ENCODE measurements around the gene LRP1-AS.

Gene LRP1-AS

DNA sequence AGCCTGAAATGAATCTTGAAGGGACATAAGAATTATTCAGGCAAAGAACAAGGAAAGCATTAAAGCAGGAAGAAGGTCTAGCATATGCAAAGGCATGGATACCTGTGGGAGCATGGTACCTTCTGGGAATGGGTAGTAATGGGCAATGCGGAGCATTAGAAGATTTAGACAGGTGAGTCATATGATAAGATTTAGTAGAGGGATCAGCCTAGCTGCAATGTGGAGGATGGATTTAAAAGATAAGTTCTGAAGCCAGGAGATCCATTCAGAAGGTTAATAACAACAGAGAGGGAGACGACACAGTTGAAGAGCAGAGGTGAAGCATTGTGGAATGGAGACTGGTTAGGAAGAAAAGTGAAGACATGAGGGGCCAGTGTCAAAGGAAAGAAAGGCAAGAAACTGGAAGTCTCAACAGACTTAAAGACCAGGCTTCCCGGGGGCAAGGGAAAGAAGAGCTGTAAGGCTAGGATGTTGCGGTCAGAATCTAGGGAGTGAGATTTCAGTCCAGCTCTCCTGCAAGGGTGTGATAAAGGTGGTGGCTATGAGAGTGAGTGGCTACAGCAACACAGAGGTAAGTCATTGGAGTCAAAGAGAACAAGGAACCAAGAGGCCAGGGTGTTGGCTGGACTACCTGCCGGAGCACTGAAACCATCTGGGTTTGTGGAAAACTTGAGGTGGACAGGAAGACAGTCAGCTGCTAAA is 30.7 kb downstream of the LRP1-AS start:
- no peak for DNase-seq

DNA sequence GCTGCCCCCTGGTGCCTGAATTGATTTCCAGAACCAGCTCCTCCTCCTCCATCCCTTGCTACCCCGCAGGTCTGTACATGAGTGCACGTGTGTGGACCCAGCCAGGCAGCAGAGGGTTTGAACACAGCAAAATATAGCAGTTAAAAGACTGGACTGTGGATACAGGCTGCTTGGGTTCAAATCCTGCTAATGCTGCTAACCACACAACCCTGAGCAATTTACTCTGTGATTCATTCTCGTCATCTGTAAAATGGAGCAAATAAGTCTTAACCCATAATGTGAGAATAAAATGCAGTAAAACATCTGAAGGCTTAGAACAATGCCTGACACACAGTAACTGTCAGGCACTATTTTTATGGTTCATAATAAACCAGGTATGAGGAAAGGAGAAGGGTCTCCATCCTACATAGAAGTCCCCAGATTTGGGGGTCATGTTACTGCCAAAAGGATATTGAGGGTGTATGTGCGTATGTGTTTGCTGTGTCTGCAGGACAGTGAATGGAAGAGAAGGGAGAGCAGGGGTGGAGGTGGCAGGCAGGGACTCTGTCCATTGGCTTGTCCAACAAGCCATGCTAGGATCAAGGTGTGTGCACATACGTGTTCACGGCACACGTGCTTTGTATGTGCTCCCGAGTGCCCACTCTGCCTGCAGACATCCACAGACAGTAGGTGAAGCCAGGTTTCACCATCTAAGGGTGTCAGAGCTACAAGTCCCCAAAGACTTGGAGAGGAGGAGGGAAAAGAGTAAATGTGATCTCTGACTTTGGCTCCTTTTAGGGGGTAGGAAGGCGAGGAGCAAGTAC is 34.7 kb downstream of the LRP1-AS start:
- no peak for DNase-seq

DNA sequence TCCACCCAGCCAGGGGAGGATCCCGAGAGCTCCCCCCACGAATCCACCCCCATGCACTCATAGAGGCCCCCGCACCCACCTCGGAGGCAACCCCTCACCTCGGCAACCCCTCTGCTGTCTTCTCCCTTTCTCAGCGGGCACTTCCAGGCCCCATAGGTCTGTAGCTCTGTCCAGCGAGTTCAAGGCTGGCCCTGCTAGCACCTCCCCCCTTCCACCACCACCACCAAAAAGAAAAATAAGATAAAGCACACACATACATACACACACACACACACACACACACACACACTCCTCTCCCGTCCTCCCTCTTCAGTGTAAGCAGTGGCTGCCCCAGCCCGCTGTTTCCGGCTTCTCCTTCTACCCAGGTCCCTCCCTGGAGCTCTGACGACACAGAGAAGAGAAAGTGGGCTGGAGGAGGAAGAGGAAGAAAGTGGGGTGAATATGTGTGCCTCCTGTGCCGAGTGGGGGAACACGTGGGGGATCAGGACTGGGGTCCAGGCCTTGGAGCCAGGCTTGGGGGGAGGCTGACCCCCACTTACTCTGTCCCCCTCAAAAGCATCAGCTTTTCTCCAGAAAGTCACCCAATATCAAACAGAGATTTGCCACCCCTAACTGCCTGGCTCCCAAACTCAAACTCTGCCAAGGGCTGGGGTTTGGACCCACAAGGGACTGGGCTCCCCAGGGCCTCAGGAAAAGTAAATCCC is 36.2 kb downstream of the LRP1-AS start, which contains the start of gene STAT6:
Gene STAT6 (minus strand): TSS at position 332 of the 704 bp plus-strand sequence. CDS start 3,084 bp downstream, outside the sequence.
- peak; percentile 81 for DNase-seq

DNA sequence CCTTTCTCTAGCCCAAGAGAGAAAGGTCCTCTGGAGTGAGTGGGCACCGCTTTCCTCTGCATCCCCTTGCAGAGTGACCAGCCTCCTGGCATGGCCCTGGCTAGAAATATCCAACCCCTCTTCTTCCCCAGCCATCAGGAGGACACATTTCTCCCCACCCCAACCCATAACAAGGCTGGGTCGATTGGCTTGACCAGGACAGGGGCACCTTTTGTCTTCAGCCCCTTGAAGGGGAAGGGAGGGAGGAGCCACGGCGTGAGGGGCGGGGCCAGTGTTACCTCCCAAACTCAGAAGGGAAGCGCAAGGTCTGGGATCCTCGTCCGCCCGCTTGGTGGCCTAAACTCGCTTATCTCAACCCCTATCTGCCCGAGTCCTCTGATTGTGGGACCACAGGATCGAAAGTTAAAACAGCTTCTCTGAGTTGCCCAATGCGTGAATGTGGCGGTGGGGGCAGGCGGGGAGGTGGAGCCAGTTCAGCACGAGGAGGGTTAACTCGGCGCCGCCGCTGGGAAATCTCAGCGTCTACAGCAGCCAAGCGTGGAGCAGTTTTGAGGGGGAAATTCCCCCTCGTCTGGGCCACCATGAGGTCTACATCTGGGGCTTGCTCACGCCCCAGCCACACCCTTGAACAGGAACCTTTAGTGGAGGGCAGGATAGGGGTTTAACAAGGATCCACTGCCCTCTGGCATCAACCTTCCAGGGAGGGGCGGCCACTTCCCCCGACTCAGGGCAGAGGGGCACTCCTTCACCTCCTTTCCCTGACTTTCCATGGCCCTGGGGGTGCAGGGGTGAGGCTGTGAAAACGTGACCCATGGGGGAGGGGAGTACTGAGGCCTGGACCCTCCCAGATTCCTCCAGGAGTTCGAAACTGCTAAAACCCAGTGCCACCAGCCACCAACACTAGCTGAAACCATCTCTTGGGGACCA is 37.1 kb downstream of the LRP1-AS start:
- peak; percentile 72 for DNase-seq

DNA sequence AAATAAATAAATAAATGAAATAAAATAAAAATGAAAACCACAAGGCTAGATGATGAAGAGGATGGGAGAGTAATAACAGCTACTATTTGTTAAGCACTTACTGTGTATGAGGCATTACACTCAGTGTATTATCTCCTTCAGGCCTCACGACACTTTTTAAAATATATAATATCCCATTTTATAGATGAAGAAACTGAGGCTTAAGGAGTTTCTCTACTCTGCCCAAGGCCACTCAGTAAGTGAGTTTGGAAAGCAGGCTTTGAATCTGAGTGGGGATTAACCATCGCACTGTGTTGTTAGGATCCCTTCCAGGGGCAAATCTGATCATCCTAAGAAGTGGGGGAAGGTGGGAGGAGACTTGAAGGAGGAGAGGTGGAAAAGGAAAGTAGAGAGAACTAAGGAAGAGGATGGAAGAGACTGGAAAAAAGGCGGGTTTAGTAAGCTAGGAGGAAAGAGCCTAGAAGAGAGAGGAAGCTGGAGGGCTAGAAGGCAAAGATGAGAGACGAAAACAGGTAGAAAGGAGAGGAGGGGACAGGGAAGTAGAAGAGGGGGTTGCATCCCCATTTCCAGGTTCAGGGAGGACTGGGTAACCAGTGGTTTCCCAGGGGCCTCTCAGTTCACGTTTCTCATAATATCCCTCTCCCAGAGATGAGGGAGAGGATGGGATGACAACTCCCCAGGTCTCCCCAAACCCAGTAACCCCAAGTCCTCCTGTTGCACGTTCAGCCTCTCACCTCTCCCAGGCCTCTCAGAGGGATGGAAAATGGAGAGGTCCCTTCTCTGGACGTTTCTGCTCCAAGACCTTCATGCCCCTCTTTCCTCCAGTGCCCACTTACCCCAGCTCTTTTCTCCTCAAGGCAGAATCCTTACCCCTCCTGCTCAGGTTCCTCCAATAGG is 38.0 kb downstream of the LRP1-AS start:
- DNase-seq: no peak

DNA sequence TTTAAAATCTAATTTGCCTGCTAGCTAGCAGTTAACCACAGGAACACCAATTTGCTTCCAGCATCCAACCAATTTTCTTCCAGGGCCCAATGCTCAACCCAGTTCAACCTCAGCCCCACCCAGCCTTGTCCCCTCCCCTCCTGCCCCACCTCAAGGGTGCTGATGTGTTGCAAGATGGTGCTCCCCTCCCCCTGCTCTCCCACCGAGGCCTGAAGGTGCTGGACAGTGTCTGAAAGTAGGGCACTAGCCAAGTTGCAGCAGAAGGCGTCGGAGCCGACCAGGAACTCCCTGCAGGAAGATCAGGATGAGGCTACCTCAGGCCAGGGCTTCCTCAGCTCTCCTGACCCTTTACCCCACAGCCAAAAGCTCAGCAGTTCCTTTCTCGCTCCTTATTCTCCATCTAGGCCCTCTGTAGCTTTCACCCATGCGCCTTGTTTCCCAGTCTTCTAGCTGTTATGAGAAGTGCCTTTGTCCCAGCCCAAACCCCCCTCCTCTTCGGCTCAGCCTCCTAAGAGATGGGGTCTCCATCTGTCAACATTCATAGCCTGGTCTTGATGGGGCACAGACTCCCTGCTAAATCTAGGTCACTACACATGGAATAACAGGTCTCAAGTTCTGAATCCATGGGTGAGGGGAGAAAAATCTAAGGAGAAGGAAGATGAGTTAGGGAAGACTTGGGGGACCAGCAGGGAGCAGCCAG is 39.8 kb downstream of the LRP1-AS start:
- no peak for DNase-seq

DNA sequence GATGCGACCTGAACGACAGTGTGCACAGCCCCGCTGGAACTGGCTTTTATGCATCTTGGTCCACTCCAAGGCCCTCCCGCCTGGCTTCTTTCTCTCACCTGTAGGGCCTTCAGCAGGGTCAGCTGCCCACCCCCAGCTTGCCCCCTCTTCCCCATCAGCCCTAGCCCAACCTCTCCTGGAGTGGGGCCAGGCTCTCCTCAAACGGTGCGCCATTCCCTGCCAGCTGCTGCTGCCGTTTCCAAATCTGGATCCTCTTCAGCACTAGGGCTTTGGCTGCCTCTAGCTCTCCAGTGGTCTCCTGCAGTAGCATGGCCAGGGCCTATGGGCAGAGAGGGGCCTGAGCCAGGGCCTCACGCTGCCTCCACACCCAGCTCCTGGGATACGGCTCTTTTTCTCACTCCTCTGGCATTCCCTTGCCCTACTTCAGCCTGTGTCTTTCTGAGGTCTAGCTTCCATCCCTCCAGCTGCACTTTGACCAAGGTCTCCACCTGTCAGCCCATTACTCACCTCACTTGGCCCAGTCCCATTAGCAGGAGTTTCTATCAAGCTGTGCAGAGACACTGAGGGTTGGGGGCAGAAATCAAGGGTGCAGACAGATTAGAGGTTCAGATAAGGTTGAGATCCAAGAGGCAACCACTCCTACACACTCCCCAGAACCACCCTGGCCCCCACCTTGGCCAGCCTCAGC is 41.3 kb downstream of the LRP1-AS start:
- DNase-seq: no peak

DNA sequence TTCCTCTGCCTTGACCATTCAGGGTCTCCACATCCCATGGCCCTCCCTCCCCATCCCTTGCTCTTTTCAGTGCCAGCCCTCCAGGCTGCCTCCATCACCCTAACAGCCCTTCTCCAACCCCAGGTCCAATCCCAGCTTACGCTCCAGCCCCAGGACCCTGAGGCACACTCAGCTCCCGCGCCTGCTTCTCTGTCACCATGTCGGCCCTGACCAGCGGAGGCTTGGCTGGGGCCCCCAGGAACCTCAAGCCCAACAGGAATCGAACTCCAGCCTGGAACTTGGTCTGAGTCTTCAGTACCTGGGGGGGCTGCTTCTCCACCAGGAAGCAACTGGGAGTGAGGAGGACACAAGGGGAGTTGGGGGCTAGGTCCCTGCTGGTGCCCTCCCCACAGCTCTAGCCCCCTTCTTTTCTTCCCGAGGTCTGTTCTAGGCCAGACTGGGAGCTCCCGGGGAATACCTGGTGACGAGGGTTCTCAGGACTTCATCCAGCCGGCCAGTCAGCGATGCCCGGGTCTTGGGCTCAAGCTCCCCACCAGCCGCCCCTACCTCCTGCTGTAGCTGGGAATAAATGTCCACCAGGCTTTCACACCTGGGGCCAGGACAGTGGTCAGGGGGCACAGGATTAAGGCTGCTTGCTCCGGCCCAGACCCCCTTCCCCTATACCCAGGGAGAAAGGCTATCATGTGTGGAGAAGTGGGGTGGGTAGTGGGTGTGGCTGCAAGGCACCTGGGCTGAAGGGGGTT is 42.2 kb downstream of the LRP1-AS start:
- no peak for DNase-seq

DNA sequence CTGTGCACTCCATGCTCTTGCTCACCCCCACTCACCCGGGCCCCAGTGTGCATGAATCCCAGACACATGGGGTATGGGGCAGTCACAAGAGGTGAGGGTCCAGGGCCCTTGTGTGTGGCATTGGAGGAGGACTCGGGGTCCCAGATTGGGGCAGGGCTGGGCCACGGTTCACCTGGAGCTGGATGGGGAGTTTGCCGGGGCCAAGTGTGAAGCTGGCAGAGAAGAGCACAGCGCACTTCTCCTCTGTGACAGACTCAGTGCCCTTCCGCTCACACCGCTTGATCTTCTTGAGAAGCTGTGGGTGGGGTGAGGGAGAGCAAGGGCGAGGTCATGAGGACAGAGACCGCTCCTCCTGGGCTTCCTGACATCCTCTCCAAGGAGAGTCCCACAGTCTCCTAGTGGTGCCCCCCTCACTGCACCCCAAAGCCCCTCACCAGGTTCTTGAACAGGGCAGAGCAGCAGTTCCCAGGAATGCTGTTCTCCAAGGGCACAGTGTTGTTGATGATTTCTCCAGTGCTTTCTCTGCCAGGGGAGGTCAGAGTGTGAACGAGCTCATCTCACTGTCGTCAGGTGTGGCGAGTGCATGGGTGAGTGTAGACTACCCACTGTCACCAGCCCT is 43.0 kb downstream of the LRP1-AS start:
- DNase-seq: no peak

DNA sequence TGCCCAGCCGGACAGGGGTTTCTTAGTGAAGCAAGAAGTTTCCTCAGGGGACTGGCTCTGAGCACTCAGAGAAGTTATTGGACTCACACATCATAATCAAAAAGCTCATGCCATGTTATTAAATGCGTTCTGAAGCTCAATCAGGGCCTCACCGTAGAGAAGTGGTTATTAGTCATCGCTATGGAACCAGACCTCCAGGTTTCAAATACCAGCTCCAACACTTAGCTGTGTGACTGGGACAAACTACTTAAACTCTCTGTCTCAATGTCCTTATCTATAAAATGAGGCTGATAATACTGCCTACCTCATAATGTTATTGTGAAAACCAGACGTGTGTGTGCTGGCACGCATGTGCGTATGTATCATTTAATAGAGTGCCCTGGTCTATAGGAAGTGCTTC is 43.6 kb downstream of the LRP1-AS start:
- DNase-seq: no peak

DNA sequence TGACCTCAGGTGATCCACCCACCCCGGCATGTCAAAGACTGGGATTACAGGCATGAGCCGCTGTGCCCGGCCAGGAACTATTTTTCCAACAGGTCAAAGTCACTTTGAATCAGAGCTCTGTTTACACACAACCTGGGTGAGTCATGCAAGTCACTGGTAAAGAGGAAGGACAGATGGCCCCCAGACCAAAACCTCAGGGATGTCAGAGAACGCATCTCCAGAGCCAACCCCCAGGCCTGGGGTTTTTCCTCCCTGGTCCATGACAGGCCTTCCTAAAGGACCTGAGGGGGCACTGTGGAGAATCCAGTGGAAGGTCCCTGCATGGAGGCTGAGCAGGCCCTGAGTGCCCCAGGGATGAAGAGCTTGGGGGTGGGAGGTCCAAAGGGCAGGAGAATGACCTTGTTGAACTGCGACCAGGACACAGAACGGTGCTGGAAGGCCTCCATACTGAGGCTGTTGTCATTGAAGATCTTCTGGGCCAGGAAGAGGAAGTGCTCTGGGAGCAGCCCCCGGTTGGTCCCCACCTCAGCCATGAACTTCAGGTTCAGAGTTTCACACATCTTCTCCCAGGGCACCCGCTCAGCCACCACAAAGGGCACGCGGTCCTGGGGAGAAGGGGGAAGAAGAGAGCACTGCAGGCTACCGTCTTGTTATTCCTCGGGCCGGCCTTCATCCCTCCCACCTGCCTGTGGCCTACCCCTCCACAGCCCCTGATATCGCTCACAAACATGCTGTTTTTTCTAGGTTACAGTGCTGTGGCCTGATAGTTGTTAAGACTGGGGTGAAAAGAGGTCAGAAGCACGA is 45.3 kb downstream of the LRP1-AS start:
- no peak for DNase-seq

DNA sequence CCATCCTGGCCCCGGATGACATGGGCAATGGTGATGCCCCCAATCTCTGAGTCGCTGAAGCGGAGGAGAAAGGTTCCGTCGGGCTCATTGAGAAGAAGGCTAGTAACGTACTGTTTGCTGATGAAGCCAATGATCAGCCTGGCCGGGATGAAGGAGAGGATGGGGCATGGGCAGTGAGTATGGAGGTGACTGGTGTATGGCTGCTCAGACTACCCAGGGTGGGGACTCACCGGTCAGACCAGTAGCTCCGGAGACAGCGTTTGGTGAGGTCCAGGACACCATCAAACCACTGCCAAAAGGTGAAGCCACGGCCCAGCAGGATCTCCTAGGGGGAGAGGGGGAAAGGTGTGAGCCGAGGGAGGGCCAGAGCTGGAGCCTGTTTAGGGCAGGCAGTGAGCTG is 47.7 kb downstream of the LRP1-AS start:
- DNase-seq: no peak

DNA sequence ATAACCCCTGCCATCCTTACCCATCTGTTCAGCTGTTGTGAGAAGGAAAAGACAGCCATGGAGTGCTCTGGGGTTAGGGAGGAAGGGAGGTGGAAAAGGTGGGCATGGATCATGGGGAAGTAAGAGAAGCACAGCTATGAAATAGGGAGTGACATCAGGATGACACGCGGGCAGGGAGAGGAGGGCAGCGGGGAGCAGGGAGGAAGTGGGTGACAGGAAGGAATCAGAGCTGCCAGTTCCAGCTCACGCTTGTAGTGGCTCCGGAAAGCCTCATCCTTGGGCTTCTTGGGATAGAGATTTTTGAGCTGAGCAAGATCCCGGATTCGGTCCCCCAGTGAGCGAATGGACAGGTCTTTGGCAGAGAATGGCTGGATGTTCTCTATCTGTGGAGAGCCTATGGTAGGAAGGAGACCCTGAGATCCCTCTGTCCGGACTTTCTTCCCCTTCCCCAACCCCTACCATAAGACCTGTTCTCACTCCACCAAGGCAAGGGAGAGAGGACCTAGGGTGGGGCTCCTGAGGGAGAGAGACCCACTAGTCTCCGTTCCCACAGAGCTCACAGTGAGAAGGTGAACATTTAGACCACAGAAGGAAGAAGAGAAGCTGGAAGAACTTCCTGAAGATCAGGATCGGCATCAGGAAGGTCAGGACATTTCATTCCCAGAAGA is 48.2 kb downstream of the LRP1-AS start:
- no peak for DNase-seq

DNA sequence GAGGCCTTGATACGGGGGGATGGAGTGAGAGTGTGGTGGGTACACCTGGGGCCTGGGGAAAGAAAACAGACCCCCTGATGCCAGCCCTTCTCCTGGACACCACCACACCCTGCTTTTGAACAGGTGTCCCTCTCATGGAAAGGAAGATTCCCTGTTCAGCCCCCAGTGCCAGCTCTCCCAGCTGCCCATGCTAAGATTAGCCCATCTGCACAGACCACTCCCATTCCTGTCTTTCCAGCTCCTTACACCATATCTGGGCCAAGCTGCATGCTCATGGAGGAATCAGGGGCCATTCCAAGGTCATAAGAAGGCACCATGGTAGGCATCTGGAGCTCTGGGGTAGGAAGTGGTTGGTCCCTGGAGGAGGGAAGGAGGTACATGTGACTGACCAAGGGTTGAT is 48.9 kb downstream of the LRP1-AS start:
- no peak for DNase-seq

DNA sequence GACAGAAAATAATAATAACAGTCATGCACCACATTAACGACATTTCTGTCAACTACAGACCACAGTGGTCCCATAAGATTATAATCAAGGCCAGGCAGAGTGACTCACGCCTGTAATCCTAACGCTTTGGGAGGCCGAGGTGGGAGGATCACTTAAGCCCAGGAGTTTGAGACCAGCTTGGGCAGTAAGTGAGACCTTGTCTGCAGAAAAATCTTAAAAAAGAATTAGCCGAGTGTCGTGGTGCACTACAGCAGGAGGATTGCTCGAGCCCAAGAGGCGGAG is 49.9 kb downstream of the LRP1-AS start:
- no peak for DNase-seq

DNA sequence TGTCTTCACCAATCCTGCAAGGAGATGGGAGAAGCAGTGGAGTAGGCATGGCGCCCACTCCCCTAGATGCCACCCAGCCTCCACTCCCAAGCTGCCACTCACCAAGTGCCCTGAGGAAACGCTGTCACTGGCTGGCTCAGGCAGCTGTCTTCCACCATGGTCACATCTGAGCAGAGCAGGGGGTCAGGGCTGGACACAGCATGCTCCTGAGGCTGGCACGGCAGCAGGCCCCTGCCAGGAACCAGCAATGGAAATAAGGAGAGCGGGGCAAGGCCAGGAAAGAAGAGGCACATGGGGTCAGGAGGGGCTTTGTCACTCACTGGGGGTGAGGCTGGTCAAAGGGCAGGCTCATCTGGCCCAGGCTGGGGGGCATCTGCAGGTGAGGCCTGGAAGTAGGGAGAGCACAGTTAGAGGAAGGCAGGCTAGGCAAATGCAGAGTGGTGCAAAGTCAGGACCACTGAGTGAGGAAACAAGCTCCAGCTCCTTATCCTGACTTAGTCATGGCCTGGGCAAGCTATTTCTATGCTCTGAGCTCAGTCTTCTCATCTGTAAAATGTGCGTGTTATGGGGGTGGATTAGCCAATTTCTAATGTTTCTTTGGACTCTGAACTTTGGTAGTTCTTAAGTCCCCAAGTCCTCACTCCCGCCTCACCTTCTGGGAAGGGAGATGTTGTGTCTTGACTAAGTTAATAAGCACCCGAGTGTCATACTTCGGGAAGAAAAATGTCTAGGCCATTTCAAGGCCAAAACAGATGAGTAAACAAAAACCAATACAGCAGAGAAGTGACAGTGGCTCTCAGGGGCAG is 50.5 kb downstream of the LRP1-AS start:
- DNase-seq: no peak

DNA sequence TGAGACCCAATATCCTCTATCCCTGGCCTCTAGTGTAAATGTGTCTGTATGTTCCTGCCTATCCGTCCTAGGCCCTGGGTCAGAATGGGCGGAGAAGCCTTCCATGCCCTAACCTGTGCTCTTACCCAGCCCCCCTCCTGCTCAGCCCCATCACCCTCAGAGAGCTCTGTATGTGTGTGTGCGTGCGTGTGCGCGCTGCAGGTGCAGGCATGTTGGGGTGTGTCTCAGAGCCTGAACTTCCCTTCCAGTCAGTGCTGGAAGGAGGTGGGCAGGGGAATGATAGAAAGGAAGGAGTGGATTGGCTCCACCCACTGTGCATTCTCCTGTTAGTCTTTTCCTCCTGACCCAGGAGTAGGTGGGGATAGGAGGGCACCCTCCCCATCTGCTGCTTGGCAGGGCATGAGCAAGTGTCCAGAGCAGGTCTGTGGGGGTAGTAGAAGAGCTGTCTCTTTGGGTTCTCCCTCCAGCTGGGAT is 51.3 kb downstream of the LRP1-AS start:
- DNase-seq: no peak
